Urinary bladder (tissue), 4 donors: ENCODE measurements around the gene ETV6. TPM values are rescaled to one million over a fixed set of nuclear protein-coding genes. Genes with fewer than 3 reads are reported as not detected.

Experiments
- DNase-seq: peaks from one replicate; pipeline ENCODE4 v3.0.0-alpha.2; 2015; ENCODE audit errors: extremely low spot score
- H3K27ac ChIP-seq: one replicate; pipeline ENCODE4 v1.5.1; 2013; ENCODE audit warnings: low read depth, mild to moderate bottlenecking, moderate library complexity
- H3K36me3 ChIP-seq: one replicate; pipeline ENCODE4 v1.6.1; 2013; ENCODE audit warnings: mild to moderate bottlenecking, moderate library complexity; ENCODE audit not compliant: insufficient read depth
- H3K4me1 ChIP-seq: one replicate; pipeline ENCODE4 v1.6.1; 2013; ENCODE audit warnings: mild to moderate bottlenecking, moderate library complexity; ENCODE audit not compliant: insufficient read depth
- H3K4me3 ChIP-seq: one replicate; pipeline ENCODE4 v1.5.1; 2013; ENCODE audit warnings: low read depth, low read length
- WGBS: extraction: QIAGEN DNeasy Blood & Tissue Kit; methylation state at CpG from one replicate; pipeline ENCODE4 v1.1.7; 2013; 5-methylcytosine and 5-hydroxymethylcytosine counted together
- polyA plus RNA-seq: library from polyadenylated mRNA; stranded (reverse); fragments of 200-250 nt; gene quantifications from one replicate; pipeline ENCODE4 v1.2.3, GENCODE V29; 2013
- total RNA-seq: library from RNA; depleted of rRNA; stranded (reverse); fragments of >200 nt; gene quantifications from one replicate; pipeline ENCODE4 v1.2.3, GENCODE V29; 2014
- donor health status: healthy with polysubstance abuse.
- donor health status: healthy.

The ETV6 gene
- total and polyA plus RNA-seq, 2 donors = 11.8 to 12.7 TPM

DNA sequence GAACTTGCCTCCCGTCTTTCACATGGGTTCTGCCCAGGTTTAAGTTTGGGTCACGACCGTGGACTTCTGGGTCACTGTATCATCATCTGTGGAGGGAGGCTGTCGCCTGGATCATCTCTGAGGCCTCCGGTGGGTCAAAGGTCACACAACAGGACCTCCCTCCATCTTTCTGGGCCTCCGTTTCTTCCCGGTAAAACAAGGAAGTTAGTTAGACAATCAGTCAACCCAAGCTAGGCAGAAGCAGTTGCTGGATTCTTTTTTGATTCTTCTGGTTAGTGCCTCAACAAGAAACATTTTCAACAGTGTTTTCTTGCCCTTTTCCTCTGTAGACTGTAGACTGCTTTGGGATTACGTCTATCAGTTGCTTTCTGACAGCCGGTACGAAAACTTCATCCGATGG lies 234.6 kb downstream of the ETV6 start:
- no peaks in the 10 kb centered on the region for H3K36me3 ChIP-seq
- DNase-seq = no peak
- no peak overlapping the region for H3K27ac ChIP-seq
- H3K4me1 ChIP-seq = peaks cover 2% of the 10 kb centered on the region
- WGBS = 75% methylated on average over 11 of the region's 11 CpGs
- H3K4me3 ChIP-seq = no peak overlapping the region

DNA sequence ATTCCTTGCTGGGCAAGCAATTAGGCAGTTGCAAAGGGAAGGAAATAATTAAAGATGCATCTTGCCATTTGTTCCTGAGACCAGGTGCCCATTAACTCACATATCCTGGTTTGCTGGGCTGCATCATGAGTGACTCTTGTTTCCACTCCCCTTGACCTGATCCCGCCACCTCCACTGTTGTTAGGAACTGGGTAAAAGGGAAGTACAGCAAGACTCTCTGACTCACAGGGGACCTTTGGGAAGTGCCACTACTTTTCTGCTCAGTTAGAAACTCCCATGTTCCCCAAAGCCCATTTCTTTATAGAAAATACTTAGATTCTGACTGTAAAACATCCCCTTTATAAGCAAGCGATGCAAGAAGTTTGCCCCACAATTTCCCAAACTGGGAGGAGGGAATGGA lies 235.2 kb downstream of the ETV6 start:
- no peak overlapping the region for H3K4me3 ChIP-seq
- no peak for DNase-seq
- H3K36me3 ChIP-seq = no peaks in the 10 kb centered on the region
- H3K27ac ChIP-seq = no peak overlapping the region
- peaks cover 2% of the 10 kb centered on the region for H3K4me1 ChIP-seq
- WGBS = 86% methylated on average over 2 of the region's 2 CpGs

DNA sequence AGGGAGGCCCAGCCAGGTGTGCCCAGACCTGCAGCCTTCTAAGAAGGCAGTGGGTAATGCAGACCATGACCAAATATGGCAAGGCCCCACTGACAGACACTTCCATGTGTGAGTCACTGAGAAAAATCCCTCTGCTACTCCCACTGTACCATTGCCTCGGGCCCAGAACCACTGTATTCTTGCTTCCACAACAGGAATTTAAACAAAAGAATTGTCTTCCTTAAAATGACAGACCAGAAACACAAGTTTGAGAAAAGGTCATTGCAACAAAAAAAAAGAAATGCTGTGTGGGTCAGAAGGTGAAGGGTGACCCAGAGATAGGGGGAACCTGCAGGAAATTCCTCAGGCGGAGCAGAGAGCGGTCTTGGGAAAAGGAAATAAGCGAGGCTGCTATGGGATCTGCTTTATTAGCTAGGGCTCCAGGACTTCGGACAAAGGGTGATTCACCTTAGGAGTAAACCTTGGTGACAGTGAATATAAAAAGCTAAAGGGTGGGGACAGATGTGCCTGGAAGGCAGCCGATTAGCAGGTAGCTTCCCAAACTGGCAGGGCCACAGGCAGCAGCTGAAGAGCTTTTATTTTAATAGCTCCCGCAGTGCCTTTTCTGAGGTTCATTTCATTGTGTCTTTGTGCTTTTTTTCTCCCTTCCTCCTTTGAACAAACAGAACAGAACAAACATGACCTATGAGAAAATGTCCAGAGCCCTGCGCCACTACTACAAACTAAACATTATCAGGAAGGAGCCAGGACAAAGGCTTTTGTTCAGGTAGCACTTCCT lies 236.0 kb downstream of the ETV6 start:
- H3K4me1 ChIP-seq = peaks cover 2% of the 10 kb centered on the region
- H3K36me3 ChIP-seq = no peaks in the 10 kb centered on the region
- no peak overlapping the region for H3K4me3 ChIP-seq
- DNase-seq = no peak
- 73% methylated on average over 8 of the region's 8 CpGs for WGBS
- no peak overlapping the region for H3K27ac ChIP-seq

DNA sequence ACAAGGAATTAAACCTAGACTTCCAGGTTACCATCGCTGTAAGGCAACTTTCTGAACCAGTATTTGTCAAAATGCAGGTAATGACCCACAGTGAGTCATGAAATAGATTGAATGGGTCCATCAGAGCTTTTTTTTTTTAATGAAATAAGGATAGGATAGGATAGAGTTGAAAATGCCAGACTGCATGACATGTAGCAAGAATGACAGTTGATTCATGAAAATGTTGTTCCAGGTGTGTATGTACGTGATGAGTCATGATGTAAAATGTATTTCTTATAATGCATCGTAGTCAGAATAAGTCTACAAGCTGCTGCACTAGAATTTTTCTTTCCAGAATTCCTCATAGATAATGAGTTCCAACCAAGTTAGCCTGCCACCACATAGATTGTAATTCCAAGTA lies 236.9 kb downstream of the ETV6 start:
- DNase-seq = no peak
- Histone ChIP-seq H3K27ac (no peak overlapping the region), H3K4me3 (no peak overlapping the region), H3K36me3 (no peaks in the 10 kb centered on the region), H3K4me1 (peaks cover 2% of the 10 kb centered on the region)
- WGBS = 96% methylated on average over 3 of the region's 3 CpGs

DNA sequence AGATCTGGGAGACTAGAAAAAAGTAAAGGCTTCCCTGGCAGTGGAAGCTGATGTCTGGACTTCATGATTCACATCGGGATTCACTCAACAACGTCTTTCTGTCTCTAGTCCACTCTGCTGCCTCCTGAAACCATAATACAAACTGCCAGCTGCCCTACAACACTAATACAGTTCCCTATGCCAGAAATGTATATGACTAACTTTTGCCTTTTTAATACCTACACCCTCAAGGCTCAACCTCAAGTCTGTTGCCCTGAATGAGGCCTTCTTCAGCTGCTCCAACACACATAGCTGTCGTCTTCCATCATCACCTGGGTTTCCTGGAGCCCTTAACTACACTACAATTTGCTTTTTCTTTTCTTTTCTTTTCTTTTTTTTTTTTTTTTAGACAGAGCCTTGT lies 238.6 kb downstream of the ETV6 start:
- 80% methylated on average over 3 of the region's 3 CpGs for WGBS
- DNase-seq = no peak
- no peaks in the 10 kb centered on the region for H3K36me3 ChIP-seq
- H3K4me1 ChIP-seq = peaks cover 2% of the 10 kb centered on the region
- H3K27ac ChIP-seq = no peak overlapping the region
- H3K4me3 ChIP-seq = no peak overlapping the region

DNA sequence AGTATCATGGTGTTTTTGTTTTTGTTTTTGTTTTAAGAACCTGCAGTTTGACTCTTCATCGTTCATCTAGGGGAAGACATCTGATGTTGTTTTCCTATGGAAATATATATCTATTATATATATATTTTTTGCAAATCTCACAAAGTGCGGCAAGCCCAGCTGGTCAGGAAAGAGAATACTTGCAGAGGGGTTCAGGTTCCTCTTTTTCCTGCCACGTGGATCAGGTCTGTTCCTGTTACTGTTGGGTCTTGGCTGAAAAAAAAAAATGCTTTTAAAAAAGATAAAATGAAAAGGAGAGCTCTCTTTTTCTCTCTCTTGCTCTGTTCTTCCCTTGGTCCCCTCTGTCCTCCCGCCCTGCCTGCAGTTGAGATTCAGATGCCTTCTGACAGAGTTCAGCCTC lies 241.9 kb downstream of the ETV6 start:
- no peak for DNase-seq
- 69% methylated on average over 4 of the region's 4 CpGs for WGBS
- Histone ChIP-seq H3K27ac (no peak overlapping the region), H3K4me1 (no peaks in the 10 kb centered on the region), H3K36me3 (no peaks in the 10 kb centered on the region), H3K4me3 (no peak overlapping the region)

DNA sequence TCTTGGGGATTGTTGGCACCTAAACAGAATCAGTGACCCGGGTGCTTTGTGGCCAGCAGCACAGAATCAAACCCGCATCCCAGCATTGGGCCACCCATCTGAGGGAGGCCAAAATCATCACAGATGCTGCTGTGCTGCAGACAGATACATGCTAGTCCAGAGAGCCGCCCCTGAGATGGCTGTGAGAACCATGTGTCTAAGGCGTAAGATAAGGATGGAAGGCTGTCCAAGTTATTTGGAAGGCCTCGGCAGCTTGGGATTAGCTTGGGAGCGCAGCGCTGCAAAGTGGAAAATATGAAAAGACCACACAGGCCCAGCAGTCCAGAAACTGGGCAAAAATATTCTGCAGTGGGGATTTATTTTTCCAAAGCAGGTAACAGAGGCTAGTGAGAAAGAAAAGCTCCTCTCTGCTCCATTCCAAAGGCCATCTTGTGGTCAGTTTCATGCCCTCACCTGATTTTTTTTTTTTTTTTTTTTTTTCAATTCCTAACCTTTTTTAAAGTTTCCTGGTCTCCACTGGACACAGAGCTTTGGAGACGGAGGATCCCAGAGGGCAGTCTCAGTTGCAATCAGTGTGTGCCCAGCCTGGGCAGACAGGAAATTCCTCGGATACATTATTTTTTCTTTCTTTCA lies 242.4 kb downstream of the ETV6 start:
- Histone ChIP-seq H3K36me3 (no peaks in the 10 kb centered on the region), H3K4me1 (no peaks in the 10 kb centered on the region), H3K27ac (no peak overlapping the region), H3K4me3 (no peak overlapping the region)
- WGBS = 42% methylated on average over 9 of the region's 9 CpGs
- DNase-seq = no peak

DNA sequence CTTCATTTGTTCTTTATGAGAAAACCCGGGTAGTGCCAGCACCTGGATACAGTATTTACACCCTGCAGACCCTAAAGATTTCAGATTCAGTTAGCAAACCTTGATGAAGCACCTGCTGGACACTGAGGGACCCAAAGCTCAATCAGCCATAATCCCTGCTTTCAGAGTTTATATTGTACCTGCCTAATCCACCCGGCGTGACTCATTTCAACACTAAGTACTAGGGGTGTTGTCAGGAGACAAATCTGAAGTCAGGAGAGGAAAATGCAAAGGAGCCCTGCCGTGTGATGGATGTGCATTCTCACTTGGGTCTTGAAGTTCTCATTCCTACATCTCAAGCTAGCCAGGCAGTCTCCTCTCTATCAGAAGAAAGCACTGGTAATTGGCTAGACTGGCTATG lies 244.5 kb downstream of the ETV6 start:
- Histone ChIP-seq H3K4me1 (no peaks in the 10 kb centered on the region), H3K27ac (no peak overlapping the region), H3K36me3 (no peaks in the 10 kb centered on the region), H3K4me3 (no peak overlapping the region)
- 94% methylated on average over 4 of the region's 4 CpGs for WGBS
- no peak for DNase-seq

DNA sequence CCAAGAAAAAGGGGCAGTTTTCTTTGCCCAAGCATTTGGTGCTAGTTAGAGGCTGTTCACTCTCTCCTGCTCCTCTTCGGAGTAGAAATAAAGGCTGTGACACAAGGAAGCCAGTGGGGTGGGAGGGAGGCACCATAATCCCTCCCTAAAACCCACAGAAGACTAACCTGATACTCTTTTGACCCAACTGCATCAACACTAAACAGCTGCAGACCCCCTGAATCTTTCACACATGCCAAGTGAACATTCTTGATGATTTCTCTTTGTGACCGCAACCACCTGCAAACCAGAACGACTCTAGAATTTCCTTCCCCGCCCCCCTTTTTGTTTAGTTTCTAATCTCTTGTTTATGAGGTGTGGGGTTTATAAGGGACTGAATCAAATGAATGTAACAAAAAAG lies 245.4 kb downstream of the ETV6 start:
- no peaks in the 10 kb centered on the region for H3K4me1 ChIP-seq
- H3K36me3 ChIP-seq = no peaks in the 10 kb centered on the region
- DNase-seq = no peak
- no peak overlapping the region for H3K4me3 ChIP-seq
- WGBS = 73% methylated on average over 4 of the region's 4 CpGs
- no peak overlapping the region for H3K27ac ChIP-seq

DNA sequence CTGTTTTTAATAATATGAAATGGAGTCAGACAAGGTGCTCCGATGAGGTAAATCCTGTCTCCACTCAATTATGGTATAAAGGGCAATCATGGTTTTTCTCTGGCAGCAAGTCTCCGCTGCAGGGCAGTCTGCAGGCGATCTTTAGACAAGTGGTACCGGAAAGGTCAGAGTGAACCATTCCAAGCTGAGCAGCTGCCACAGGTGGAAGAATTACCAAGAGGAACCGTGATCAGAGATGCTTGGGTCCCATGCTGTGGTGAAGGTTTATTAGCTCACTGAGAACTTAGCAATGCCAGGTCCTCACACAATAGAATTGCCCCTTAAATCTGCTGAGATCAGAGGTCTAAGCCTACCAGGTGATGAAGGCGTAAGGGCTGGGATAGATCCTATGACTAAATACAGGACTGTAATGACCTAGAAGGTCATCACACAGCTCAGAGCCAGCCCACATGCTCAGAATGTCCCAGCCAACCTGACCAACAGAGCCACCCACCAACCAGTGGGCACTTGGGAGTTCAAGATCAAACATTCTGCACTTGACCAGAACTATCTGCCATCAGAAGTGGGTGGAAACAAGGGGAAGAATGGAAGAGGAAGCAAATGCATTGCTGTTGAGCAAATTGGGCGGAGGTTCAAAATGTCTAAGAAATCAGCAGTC lies 246.1 kb downstream of the ETV6 start:
- 92% methylated on average over 7 of the region's 7 CpGs for WGBS
- Histone ChIP-seq H3K27ac (no peak overlapping the region), H3K36me3 (no peaks in the 10 kb centered on the region), H3K4me1 (no peaks in the 10 kb centered on the region), H3K4me3 (no peak overlapping the region)
- DNase-seq = no peak

DNA sequence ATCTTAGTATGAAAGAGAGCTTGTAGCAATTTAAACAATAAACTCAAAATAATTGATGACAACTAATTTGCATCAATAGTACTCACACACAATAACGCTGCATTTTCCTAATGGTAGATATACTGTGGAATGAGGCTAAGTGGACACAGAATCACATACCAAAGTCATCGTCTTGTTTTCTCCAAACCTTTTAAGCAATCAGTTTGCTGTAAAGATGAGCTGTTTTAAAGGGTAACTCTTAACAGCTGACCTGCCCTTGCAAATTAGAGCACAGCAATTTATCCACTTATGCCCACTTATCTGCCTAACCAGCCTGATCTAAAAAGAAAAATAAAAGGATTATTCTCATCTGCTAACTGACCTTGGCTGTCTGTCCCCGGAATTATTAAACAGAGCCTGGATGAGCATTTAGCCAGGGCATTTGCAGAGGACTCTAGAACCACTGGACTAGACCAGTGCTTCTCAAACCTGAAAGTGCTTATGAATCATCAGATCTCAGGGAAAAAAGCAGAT lies 247.0 kb downstream of the ETV6 start:
- Histone ChIP-seq H3K36me3 (no peaks in the 10 kb centered on the region), H3K4me1 (no peaks in the 10 kb centered on the region), H3K27ac (no peak overlapping the region), H3K4me3 (no peak overlapping the region)
- 63% methylated on average over 3 of the region's 3 CpGs for WGBS
- DNase-seq = no peak

DNA sequence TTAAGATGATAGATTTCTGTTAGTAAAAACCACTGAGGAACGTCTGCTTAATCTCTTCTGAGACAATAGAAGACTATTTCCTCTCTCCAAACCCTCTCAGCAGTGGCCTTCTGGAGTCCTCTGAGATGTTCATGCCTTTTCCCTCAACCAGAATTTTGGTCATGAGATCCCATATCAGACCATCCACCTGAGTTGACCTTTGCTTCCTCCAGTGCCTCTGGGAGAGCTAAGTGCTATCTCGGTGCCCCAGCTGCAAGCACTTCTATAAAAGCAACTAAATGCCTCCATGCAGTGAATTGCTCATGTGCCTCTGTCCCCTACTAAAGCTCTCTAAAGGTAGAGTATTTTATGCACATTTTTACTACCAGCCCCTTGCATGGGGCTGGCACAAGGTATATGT lies 248.4 kb downstream of the ETV6 start:
- no peak overlapping the region for H3K4me3 ChIP-seq
- WGBS = 92% methylated on average over 2 of the region's 2 CpGs
- no peaks in the 10 kb centered on the region for H3K4me1 ChIP-seq
- H3K36me3 ChIP-seq = no peaks in the 10 kb centered on the region
- no peak for DNase-seq
- H3K27ac ChIP-seq = no peak overlapping the region

DNA sequence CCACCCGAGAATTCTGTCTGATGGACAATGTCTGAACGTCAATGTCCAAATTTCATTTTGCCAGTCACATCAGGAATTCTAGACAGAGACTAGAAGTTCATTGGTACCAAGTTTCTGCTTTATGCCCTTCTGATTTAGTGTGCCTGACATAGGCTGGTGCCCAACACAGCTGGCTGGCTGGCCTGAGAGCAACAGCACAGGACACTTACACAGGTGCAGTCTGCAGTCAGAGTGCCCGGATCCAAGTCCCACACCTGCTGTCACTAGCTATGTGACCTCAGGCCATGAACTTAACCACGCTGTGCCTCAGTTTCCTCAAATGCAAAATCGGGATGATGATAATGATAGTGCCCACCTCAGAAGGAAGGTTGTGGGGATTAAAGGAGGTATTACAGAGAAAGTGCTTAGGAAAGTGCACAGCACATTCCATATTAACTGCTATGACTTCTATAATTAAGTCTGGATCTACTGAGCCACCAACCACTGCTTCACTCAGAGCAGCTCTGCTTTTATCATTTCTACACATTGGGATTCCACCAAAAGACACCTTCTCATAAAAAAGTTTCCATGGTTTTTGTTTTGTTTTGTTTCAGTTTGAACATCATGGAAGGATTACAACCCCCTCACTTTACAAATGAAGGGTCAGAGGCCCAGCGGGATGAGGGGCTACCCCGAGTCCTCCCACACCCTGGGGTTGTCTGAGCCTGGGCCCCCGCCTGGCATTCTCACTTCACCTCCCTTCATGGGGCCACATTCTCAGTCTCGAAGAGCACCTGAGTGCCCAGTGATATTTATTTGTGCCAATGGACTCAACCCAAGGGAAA lies 252.4 kb downstream of the ETV6 start:
- 90% methylated on average over 9 of the region's 9 CpGs for WGBS
- Histone ChIP-seq H3K36me3 (no peaks in the 10 kb centered on the region), H3K4me1 (no peaks in the 10 kb centered on the region), H3K27ac (no peak overlapping the region), H3K4me3 (no peak overlapping the region)
- no peak for DNase-seq
